ENCODE results near the gene NEUROD1.

DNA sequence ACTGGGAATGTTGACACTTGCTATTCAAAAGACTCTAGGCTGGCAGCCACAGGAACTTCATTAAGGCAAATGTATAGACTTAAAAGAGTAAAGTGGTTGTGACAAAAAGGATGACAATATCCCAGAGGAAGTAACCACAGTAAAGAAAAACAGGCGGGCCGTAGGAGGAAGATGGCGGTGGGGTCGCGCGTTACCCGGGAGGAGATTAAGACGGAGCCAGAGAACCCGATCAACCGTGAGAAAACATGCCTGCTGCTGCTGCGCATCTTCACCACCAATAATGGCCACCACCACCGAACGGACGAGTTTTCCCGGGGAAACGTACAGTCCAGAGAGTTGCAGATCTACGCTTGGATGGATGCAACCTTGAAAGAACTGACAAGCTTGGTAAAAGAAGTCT, 14.0 kb upstream of the NEUROD1 start:
- TF ChIP-seq, protein P1, sequence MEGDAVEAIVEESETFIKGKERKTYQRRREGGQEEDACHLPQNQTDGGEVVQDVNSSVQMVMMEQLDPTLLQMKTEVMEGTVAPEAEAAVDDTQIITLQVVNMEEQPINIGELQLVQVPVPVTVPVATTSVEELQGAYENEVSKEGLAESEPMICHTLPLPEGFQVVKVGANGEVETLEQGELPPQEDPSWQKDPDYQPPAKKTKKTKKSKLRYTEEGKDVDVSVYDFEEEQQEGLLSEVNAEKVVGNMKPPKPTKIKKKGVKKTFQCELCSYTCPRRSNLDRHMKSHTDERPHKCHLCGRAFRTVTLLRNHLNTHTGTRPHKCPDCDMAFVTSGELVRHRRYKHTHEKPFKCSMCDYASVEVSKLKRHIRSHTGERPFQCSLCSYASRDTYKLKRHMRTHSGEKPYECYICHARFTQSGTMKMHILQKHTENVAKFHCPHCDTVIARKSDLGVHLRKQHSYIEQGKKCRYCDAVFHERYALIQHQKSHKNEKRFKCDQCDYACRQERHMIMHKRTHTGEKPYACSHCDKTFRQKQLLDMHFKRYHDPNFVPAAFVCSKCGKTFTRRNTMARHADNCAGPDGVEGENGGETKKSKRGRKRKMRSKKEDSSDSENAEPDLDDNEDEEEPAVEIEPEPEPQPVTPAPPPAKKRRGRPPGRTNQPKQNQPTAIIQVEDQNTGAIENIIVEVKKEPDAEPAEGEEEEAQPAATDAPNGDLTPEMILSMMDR (conservative IDR thresholded peaks at IDR 0.05; ENCODE audit: low read depth, low read length): no peak
- TF ChIP-seq EZH2 (IDR thresholded peaks at IDR 0.05; ENCODE audit: low read length, unreplicated experiment) (no peak), EZH2phosphoT487 (IDR thresholded peaks at IDR 0.05; ENCODE audit: borderline replicate concordance, low read length) (no peak)
